CD4-positive, alpha-beta T cell treated with Interferon alpha-2 for 1 hour (primary cell): ENCODE results near the gene DDIAS.
"Not testable (repeated sequence)": the region's sequence is repeated elsewhere in the genome, so short reads cannot be mapped to it uniquely, and the experiment has no call there.

Source experiments
- DNase-seq, 2 donors: peaks; one replicate each; pipeline ENCODE4 v3.0.0-alpha.2; 2020 to 2022

DDIAS gene

GRCh38 chr11:82892611-82893169, 8.8 kb upstream of the DDIAS start:
- DNase-seq = no peak

- DNase-seq = peak in 1 of 2 donors; percentile 46
Measured at GRCh38 chr11:82895437-82896091, 6.0 kb upstream of the DDIAS start.

GRCh38 chr11:82896183-82896582, 5.4 kb upstream of the DDIAS start:
- no peak for DNase-seq

DNA sequence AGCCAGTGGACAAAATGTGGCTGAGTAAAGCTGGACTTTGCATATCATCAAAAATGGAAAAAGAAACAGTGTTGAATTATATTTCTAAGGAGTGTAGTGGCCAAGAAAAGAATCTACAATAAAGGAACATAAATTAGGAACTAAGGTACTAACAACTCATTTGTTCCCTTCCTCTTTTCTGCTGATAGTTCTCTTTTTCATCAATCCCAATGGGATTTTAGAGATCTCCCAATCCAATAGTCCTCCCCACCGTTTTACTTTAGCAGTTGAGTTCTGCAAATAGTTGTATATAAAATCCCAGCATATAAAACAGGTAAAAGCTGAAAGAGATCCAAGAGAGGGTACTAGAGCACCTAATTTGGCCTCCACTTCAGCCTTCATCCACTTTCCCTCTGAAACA, 3.3 kb upstream of the DDIAS start:
- DNase-seq = no peak

- peak; percentile 10 to 50 for DNase-seq
Measured at GRCh38 chr11:82899186-82899820, 2.2 kb upstream of the DDIAS start.

GRCh38 chr11:82899957-82900276, 1.6 kb upstream of the DDIAS start:
- no peak for DNase-seq

DNA sequence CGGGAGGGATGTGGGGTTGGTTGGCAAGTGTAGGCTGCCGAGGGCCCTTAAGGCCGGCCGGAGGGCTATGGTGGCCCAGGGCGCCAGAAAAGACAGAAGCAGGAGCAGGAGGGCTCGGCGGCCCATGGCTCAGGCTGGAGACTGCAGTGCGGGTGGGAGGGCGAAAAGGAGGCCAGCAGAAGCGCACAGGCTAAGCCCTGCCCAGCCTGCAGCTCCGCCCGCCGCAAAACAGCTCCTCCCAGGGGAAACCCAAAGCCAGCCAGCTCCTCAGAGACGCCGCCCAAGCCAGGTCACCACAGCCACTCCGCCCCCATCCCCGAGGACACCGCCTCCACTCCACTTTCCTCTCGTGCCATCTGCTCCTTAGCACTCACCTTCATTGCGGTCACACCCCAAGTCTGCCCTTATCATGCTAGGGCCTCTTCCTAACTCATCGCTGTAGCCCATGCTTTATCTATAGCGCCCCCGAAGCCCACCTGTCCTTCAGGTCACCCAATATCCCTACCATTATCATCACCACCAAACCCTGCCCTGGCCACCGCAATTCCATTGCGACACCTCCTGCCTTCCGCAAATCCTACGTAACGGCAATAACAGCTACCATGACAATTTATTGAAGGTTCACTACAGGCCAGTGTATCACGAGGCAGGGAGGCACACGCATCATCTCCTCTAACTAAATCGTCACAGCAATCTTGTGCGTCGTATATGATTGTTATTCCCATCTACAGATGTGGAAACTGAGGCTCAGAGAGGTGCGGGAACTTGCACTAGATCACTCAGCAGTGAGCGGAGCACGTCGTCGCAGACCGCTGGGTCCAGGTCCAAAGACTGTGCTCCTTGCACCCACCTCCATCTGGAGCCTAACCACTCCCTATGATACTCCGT, 1.0 kb upstream of the DDIAS start, which contains the start of gene PRCP:
PRCP (minus strand) TSS at position 154 of the 888 bp plus-strand sequence; CDS start at position 126, 28 bp downstream.
- peak; percentile 92 to 94 for DNase-seq

DNA sequence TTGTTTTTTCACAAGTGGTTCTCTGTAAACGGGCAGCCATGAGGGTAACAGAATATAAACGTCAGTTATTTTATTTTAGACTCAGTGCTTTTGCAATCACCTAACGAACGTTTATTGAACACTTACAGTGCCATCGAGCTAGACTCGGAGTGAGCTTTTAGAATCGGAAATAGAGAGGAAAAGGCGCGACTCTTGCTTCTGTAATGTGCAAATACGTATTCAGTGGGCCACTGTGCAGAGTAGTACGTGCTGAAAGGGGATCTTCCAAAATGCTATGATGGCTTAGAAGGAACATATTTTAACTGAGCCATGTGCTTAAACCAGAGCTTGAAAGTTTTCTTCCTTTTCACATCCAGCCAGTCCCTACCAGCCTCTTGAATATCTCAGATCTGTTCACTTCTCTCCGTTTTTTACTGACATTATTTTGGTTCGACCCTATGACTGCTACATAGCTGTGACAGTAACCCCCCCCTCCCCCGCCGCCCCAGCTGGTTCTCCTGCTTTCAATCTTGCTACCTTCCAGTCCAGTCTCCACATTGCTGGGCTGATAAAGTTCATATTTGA, 468 bp downstream of the DDIAS start:
- DNase-seq = no peak

DNA sequence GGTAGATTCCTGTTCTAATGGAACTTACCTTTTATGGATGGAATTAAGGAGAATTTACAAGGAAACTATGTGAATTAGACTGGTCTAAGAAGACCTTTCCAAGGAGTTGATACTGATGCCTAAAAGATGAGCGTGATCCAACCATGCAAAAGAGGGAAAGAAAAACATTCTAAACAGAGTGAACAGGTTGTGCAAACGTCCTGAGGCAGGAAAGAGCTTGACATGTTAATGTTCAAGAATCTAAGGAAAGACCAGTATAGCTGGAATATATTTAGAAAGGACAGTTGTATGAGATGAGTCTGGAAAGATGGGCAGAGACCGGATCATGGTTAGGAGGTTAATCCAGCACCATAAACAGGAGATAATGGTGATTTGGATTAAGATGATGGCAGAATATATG, 1.3 kb downstream of the DDIAS start:
- DNase-seq = no peak

DNA sequence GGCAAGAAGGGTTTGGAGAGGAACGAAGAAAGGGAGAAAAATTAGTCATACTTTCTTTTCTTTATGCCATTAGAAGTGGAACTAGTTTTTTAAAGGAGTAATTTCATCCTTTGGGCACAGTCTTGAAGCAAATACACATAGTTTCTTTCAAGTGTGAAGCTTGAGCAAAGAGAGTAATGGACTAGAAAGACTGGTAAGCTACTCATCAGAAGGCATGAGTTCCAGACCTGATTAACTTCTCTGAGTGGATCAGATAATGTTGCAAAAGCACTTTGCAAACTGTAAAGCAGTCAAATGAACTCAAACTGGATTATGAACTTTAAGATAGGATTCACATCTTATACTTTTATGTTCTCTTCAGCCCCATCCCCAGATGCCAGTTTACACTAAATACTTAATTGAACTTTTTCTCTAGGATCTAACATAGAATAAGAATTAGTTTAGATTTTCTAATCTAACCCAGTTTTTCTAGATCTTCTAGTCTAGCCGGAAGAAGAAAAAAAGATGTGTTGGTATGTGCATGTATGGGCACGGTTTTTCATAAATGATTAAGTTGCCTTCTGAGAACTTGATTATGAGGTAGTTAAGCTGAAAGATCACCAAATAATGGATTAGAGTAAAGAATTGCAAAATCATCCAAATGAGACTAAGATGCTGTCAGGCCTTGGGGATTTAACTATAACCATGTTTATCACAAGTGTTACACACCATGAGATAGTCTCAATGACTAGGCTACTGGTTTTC, 2.5 kb downstream of the DDIAS start:
- no peak for DNase-seq

DNA sequence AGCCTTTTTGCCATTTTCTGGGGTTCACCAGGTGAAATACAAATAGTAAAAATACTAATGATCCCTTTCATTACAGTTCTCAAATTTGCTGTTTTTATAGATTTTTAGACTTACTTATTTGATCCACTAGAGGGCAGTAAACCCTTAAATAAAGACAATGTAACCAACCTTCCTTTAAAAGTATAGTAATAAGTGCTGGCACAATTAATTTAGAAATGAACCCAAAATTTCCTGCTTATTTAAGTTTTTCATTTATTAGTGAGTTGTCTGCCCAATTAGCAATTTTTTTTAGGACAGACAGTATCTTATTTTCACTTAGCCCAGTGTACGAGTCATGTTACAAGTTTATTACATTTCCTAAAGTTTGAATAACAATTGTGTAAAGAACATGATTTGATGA, 4.7 kb downstream of the DDIAS start:
- peak in 1 of 2 donors; percentile 50 for DNase-seq

- no peak for DNase-seq
Measured at GRCh38 chr11:82906931-82907330, 5.4 kb downstream of the DDIAS start.

- peak in 1 of 2 donors; percentile 5 for DNase-seq
Measured at GRCh38 chr11:82907371-82907770, 5.8 kb downstream of the DDIAS start.

DNA sequence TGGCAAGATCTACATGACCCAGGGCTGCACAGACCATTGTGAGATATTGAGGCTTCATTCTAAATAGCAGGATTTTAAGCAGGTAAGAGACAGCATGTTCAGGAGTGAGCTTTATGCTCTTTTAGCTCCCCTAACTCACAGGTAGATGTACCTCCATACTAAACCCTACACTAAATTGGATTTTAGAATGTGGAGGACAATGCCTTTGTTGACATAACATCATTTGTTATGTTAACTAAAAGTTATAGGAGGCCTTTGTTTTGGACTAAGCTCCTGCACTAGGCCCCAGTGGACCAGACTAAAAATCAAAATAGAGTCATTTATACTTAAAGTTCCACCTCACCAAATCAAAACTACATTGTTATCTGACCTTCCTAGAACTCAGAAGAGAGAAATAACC, 6.8 kb downstream of the DDIAS start:
- no peak for DNase-seq

- DNase-seq = no peak
Measured at GRCh38 chr11:82909015-82909640, 7.6 kb downstream of the DDIAS start.

GRCh38 chr11:82919786-82920185, 18.2 kb downstream of the DDIAS start:
- not testable (repeated sequence) for DNase-seq

DNA sequence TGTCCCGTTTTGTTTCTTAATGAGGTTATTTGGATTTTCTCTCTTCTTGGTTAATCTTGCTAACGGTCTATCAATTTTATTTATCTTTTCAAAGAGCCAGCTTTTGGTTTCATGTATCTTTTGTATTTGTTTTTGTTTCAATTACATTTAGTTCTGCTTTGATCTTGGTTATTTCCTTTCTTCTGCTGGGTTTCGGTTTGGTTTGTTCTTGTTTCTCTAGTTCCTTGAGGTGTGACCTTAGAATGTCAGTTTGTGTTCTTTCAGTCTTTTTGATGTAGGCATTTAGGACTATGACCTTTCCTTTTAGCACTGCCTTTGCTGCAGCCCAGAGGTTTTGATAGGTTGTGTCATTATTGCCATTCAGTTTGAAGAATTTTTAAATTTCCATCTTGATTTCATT, 18.7 kb downstream of the DDIAS start:
- peak in 1 of 2 donors; percentile 62 for DNase-seq

- DNase-seq = not testable (repeated sequence)
Measured at GRCh38 chr11:82922396-82923173, 21.0 kb downstream of the DDIAS start.

DNA sequence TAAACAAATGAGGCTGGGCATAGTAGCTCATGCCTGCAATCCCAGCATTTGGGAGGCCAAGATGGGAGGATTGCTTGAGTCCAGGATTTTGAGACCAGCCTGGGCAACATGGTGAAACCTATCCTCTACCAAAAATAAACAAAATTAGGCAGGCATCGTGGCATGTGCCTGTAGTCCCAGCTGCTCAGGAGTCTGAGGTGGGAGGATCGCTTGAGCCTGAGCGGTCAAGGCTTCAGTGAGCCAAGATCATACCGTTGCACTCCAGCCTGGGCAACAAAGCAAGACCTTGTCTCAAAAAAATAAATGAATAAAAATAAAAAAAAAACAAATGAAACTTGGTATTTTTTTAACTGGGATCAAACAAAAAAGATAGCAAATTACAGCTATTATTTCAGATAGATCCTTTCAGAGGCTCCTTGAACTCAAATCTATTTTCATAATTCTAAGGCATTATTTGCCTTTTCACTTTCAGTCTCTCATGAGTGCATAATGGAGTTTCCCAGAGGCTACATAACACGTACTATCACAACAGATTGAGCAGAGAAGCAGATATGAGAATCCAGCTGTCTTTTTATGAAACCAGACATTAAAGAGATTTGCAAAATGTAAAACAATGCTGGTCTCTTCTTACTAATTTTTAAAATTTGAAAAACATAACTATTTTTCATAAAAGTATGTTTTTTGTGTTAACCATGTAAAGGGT, 23.1 kb downstream of the DDIAS start:
- DNase-seq = no peak

GRCh38 chr11:82927264-82927880, 25.8 kb downstream of the DDIAS start:
- peak; percentile 41 to 78 for DNase-seq
